NCI-H2081 treated with DMSO at 0.1 percent for 48 hours (cell line): ENCODE measurements around the gene ARPIN.
"Not testable (repeated sequence)": the region's sequence is repeated elsewhere in the genome, so short reads cannot be mapped to it uniquely, and the experiment has no call there.

ENCODE experiments used
- DNase-seq: peaks from one replicate; lab custom pipeline; 2025; lab: John Stamatoyannopoulos, UW

ARPIN gene

DNA sequence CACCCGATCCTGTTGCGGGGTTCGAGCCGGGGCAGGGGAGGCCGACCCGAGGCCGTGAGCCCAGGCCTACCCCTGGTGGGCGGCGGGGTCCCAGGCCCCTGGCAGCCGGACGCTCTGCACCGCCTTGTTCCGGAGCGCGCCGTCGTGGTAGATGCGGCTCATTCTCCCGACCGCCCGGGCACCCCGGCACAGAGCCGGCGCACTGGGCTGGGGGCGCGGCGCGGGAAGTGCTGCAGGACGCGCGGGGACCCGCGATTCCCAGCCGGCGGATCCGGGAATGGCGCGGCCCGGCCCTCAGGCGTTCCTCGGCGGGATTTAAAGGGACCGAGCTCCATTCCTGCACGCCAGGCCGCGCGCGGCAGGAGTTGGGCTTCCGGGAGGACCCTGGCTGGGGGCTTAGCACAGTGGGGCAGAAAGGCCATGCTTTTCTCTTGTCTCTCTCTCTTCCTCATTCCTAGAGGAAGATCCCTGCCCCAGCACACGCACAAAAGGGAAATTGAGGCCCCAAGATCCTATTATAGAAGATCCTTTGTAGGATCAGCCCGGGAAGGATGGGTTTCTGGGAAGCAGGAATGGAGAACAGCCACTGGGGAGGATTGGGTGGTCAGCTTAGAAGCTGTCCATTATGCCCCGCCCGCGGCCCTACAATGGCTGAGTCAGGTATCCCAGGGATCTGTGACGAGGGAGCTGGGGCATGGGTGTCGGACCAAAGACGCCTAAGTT is at the start of gene ARPIN:
Gene ARPIN, minus strand, starts transcription at position 279 of the 723 bp plus-strand sequence. Its CDS starts 117 bp downstream, at position 162.
- DNase-seq: no peak

DNA sequence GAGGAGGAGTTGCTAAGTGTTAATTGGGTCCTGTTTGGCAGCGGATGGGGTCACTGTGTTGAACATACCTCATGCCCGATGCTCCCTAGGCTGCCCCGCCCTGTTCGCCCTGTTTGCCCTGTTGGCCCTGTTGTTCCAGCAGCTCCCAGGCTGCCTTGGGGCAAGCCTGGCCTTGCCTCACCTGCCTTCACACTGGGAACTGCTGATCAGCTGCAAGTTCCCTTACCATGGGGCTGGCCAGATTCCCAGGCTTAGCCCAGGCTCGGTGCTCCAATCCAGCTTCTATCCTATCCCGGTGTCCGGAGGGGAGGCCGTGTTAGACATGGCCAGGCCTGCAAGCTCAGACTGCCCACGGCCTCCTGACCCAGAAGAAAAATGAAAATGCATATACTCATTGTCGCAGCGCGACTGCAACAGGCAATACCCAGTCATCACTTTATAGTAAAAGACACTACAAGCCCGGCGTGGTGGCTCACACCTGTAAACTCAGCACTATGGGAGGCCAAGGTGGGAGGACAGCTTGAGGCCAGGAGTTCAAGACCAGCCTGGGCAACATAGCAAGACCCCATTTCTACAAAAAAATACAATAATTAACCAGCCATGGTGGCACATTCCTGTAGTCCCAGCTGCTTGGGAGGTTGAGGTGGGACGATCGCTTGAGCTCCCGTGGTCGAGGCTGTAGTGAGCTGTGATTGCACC is 45.5 kb upstream of the ARPIN start:
- no peak for DNase-seq

DNA sequence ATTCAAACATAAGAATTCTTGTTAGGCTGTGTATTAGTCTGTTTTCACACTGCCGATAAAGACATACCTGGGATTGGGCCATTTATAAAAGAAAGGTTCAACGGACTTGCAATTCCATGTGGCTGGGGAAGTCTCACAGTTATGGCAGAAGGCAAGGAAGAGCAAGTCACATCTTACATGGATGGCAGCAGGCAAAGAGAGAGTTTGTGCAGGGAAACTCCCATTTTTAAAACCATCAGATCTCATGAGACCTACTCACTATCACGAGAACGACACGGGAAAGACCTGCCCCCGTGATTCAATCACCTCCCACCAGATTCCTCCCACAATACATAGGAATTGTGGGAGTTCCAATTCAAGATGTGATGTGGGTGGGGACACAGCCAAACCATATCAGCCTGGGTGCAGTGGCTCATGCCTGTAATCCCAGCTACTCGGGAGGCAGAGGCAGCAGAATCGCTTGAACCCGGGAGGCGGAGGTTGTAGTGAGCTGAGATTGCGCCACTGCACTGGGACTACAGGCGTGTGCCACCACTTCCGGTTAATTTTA is 42.8 kb upstream of the ARPIN start:
- DNase-seq: not testable (repeated sequence)

DNA sequence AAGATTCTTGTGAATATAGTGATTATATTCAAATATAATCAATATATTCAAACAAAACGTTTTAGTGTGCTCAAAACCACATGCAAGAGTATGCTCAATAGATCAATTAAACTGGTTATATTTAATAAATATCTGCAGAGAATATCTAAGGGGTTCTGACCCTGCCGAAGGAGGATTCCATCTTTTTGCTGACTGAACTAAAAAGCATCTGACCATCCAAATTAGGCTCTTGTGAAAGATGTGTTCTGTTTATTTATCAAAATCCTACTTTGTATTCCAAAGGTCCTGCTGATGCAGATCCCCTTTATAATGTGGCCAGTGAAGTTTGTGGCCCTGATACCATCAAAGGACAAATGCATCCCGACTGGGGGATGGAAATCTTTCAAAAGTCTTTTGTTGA is 41.8 kb upstream of the ARPIN start:
- DNase-seq: no peak

DNA sequence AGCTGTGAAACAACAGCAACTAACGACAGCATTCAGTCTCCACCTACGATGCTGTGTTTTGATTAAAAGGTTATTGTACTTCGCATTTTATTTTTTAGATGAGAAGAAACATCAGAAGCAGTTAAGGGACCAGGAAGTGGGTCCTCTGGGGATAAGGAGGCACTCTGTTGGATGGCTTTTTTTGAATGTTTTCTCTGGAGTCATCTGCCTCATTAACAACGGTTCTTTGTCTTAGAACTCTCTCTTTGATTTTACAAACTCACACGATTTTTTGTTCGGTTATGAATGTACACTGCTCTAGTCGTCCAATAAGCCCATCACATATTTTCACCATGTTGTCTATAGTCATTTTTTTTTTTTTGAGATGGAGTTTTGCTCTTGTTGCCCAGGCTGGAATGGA is 36.0 kb upstream of the ARPIN start:
- DNase-seq: no peak

DNA sequence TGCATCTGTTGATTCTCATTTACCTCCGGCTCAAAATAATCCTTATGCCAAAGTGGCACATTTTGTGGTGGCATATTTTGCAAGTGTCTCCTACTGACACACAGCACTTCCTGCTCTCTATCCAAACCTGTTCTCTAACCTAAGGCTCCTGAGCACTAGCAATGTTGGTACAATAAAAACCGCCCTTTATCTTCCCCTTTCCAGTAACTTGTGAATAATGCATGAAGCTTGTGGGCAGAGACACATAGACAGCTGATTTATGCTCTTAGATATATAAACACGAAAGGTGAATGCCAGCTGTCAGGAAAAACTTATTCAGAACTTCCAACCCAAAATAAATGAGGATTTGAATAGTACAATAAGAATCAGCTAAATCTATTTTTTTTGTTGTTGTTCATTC is 34.6 kb upstream of the ARPIN start:
- no peak for DNase-seq

DNA sequence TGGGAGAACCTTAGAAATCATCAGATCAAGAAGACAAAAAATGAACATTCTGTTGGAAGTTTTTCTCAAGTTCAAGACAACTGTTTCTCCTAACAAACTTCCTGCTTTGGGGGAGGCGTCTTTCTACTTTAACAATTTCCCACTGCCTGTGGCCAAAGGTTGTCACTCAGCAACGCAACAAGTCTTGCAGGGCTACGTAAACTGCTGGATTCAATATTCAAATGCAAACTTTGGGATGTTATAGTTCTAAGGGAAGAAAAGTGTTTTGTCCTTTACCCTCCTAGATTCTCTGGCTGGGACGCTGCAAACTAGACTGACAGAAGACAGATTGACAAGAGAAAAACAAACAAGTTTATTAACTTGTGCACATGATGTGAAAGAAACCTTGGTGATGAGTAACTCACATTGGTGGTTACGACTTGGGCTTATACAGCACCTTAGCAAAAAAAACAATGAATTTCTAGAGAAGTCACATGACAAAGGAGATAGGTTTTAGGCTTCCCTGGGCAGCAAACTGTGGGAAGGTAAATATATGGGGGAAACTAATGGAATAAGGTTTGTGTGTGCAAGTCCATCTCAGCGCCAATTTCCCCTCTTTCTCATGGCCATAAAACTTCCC is 34.0 kb upstream of the ARPIN start:
- no peak for DNase-seq

DNA sequence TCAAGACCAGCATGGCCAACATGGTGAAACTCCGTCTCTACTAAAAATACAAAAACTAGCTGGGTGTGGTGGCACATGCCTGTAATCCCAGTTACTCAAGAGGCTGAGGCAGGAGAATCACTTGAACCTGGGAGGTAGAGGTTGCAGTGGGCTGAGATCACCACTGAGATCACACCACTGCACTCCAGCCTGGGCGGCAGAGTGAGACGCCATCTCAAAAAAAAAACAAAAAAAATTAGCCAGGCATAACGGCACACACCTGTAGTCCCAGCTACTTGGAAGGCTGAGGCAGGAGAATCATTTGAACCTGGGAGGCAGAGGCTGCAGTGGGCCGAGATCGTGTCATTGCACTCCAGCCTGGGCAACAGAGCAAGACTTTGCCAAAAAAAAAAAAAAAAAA is 31.0 kb upstream of the ARPIN start:
- DNase-seq: not testable (repeated sequence)

DNA sequence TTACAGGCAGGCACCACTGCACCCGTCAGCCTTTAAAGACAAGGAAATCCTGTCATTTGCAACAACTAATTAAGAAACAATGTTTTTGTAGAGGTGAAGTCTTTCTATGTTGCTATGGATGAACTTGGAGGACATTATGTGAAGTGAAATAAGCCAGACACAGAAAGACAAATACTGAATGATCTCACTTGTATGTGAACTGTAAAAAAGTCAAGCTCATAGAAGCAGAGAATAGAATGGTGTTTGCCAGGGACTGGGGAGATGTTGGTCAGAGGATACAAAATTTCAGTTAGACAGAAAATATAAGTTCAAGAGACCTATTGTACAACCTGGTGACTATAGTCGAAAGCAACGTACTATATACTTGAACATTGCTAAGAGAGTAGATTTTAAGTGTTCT is 27.2 kb upstream of the ARPIN start:
- no peak for DNase-seq

DNA sequence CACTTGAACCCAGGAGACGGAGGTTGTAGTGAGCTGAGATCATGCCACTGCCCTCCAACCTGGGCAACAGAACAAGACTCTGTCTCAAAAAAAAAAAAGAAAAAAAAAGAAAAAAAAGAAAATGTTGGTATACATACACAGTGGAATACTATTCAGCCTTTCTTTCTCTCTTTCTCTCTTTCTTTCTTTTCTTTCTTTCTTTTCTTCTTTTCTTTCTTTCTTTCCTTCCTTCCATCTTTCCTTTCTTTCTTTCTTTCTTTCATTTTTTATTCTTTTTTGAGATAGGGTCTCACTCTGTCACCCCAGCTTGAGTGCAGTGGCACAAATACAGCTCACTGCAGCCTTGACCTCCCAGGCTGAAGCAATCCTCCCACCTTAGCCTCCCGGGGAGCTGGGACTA is 26.6 kb upstream of the ARPIN start:
- not testable (repeated sequence) for DNase-seq

DNA sequence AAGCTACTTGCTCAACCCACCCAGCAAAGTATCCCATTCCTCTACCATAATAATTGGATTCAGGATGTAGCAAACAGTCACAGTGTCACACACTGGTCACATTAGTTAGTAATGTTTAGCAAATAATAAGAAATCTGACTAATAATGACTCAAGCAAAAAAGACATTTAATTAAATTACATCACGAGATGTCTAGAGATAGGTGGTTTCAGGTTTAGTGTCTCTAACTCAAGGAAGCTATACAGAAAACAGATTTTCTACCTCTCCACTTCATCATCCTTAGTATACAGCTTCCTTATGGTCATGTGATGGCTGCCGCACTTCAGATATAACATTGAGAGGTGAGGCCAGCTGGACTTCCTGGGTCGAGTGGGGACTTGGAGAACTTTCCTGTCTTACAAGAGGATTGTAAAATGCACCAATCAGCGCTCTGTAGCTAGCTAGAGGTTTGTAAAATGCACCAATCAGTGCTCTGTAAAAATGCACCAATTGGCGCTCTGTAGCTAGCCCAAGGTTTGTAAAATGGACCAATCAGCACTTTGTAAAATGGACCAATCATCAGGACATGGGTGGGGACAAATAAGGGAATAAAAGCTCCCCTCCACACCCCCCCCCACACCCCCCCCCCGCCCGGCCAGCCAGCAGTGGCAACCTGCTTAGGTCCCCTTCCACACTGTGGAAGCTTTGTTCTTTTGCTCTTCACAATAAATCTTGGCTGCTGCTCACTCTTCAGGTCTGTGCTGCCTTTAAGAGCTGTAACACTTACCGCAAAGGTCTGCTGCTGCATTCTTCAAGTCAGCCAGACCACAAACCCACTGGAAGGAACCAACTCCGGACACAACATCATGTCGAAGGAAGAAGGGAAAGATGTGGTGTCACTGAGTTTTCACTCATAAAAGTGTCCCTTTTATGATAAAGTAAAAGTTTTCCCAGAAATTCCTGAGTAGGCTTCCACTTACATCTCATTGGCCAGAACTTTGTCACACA is 24.9 kb upstream of the ARPIN start:
- no peak for DNase-seq

DNA sequence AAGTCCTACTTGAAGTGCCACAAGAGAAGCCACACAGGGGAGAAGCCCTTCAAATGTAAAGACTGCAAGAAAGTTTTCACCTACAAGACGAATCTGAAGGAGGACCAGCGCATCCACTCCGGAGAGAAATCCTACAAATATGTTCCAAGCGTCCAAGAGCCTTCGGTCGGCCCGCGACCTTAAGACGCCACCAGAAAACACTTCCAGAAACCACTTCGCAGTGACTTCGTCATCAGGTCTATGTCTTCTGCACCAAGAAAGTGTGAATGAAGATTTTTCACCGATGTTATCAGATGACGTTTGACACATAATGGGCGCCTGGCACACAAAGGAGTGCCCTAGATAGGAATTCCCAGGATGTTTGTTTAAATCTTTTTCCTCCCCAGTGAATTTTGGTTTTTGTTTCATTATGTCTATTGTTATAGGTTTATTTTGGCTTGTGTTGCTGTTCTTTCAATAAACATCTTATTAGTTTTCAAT is 24.1 kb upstream of the ARPIN start:
- no peak for DNase-seq

DNA sequence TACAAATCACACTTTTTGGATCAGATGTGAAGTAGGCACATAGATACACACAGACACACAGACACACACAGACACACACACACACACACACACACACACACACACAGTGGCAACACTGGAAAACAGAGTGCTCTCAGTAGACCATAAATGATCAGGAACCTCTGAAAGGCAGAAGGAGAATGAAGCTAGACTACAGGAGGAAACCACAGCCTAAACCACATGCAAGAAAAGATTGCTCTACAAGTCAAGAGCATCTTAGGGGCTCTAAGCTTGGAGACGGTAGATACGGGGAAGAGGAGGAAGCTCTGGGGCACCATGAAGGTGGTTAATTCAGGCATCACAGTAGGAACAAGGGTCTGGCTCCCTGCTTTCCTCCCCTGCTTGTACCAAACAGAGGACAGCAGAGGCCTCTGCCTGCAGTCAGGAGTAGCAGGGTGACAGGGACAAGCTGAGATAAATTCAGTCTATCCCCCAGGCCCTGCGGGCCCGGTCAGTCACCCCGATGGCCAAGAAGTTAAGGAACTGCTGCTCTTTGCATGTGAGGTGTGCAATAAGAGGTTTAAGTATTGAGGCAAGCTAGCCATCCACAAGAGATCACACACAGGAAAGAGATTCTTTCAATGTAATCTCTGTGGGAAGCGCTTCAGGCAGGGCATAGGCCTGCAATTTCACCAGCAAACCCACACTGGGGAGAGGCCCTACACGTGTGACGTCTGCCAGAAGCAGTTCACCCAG is 23.5 kb upstream of the ARPIN start:
- DNase-seq: no peak

DNA sequence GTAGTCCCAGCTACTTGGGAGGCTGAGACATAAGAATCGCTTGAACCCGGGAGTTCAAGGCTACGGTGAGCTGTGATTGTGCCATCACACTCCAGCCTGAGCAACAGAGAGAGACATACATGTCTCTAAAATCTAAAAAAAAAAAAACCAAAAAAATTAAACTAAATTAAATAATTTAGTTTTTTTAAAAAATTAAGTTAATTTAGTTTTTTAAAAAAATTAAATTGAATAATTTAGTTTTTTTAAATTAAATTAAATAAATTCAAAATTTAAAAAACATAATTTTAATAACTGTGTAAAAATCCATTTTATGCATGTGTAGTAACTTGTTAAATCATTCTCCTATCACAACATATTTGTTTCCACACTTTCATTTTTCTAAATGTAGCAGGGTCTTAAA is 20.1 kb upstream of the ARPIN start:
- no peak for DNase-seq

DNA sequence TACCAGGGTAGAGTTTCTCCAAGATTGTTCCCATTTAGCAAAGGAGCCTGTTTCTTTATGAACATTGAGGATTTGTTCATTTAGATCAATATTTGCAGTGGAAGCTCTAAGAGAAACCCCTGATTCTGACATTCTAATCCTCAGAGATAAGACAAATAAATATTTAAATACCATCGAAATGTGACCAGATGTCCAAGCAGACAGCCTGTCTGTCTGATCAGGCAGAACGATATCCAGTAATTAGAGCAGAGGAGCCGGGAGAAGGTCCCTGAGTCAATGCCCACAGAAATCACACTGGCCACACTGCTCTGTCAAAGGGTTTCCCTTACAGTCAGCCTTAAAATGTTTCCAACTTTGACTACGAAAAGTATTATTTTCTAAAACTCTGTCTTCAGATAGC is 15.7 kb upstream of the ARPIN start:
- DNase-seq: no peak

DNA sequence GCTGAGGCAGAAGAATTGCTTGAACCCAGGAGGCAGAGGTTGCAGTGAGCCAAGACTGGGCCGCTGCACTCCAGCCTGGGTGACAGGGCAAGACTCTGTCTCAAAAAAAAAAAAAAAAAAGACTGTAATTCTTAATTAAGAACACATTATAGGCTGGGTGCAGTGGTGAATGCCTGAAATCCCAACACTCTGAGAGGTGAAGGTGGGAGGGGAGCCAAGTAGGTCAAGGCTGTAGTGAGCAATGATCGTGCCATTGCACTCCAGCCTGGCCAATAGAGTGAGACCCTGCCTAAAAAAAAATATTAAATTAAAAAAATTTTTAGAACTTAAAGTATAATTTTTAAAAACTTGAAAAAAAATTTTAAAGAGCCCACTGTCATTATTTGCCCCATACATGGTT is 13.4 kb upstream of the ARPIN start:
- DNase-seq: no peak

DNA sequence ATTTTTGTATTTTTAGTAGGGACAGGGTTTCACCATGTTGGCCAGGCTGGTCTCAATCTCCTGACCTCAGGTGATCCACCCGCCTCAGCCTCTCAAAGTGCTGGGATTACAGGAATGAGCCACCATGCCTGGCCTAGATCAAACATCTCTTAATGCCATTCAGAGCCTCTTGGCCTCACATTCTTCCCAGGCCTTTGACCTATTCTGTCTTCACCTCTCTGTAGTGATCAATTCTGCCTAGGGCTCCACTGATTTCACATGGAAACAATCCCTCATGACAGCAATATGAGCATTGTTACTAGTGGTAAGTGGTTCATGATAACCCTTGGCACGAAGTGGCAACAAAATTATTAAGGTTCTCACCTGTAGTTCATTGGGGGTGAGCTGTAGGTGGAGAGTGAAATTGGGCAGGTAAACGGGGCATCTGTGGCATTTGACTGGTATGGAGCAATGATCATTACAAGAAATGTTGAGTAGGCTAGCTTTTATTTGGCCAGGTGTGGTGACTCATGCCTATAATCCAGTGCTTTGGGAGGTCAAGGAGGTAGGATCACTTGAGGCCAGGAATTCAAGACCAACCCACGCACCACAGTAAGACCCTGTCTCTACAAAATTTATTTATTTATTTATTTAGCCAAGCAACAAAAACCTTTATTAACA is 4.8 kb upstream of the ARPIN start:
- no peak for DNase-seq

DNA sequence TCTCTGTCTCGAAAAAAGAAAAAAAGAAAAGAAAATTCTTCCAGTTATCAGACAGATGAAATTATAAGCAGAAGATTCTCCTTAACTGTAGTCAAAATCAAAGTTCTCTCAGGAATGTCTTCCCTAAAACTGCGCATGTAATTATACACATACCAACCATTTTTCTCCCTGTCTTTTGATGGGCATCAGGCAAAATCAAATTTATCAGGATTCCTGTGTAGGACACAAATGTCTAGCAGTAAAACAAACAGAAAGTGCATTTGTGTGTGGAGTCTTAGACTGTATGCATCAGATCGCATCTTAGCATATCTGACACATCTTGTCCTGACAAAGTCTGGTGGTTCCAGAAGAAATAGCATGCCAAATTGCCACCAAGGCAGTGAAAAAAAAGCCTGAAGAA is 3.9 kb upstream of the ARPIN start:
- no peak for DNase-seq

DNA sequence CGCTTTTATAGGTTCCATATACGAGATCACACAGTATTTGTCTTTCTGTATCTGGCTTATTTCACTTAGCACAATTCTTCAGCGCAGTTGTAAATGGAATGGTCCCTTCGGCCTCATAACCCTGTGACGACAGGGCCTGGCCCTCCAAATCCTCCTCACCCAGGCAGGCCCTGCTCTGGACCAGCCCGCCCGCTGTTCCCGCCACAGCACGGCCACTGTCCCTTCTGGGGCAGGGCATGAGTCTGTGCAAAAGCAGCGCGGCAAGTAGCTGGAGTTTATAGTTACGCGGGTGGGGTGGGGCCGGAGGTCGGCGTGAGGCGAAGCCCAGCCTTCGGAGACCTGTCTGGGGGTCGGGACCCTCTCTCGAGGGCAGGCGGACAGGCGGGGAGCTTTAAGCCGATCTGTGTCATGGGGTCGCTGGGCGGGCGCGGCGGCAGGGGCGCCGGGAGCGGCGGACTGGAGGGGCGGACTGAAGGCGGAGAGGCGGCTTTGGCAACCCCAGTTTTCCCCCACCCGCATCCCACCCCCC is 543 bp downstream of the ARPIN start:
- no peak for DNase-seq
